ENCODE results near the gene SNAP25.

Gene SNAP25

GRCh38 chr20:10328897-10329255, 110.2 kb downstream of the SNAP25 start:
- TF ChIP-seq CTCF (IDR thresholded peaks at IDR 0.05; ENCODE audit: low read depth, low read length, missing control alignments), result no peak
- no peak for DNase-seq (ENCODE audit: low read depth)
- H3K4me3 ChIP-seq (ENCODE audit: low read depth, low read length), result no peak overlapping the region

GRCh38 chr20:10329387-10330005, 110.9 kb downstream of the SNAP25 start:
- DNase-seq (ENCODE audit: low read depth), result no peak
- no peak overlapping the region for H3K4me3 ChIP-seq (ENCODE audit: low read depth, low read length)
- no peak for TF ChIP-seq CTCF (IDR thresholded peaks at IDR 0.05; ENCODE audit: low read depth, low read length, missing control alignments)

GRCh38 chr20:10330071-10330470, 111.4 kb downstream of the SNAP25 start:
- TF ChIP-seq CTCF (IDR thresholded peaks at IDR 0.05; ENCODE audit: low read depth, low read length, missing control alignments), result no peak
- no peak overlapping the region for H3K4me3 ChIP-seq (ENCODE audit: low read depth, low read length)
- no peak for DNase-seq (ENCODE audit: low read depth)

- H3K4me3 ChIP-seq (ENCODE audit: low read depth, low read length), result no peak overlapping the region
- DNase-seq (ENCODE audit: low read depth), result no peak
Measured at GRCh38 chr20:10332656-10333415, 114.2 kb downstream of the SNAP25 start.

GRCh38 chr20:10336959-10337729, 118.5 kb downstream of the SNAP25 start:
- no peak for TF ChIP-seq CTCF (IDR thresholded peaks at IDR 0.05; ENCODE audit: low read depth, low read length, missing control alignments)
- no peak overlapping the region for H3K4me3 ChIP-seq (ENCODE audit: low read depth, low read length)
- no peak for DNase-seq (ENCODE audit: low read depth)

More at GRCh38 chr20:10332656-10333415, 114.2 kb downstream of the SNAP25 start:
- TF ChIP-seq CTCF (IDR thresholded peaks at IDR 0.05; ENCODE audit: low read depth, low read length, missing control alignments), result no peak

- TF ChIP-seq CTCF (IDR thresholded peaks at IDR 0.05; ENCODE audit: low read depth, low read length, missing control alignments), result no peak
- no peak for DNase-seq (ENCODE audit: low read depth)
Measured at GRCh38 chr20:10338426-10339180, 120.0 kb downstream of the SNAP25 start.

More at GRCh38 chr20:10338426-10339180, 120.0 kb downstream of the SNAP25 start:
- H3K4me3 ChIP-seq (ENCODE audit: low read depth, low read length), result no peak overlapping the region

All from GM12864 (cell line).